ENCODE data around the gene ALPL.
"Not testable (repeated sequence)": the region's sequence is repeated elsewhere in the genome, so short reads cannot be mapped to it uniquely, and the experiment has no call there.

GRCh38 chr1:21465127-21465526 is 44.1 kb upstream of the ALPL start:
- not testable (repeated sequence) for TF ChIP-seq CTCF, POLR2A (IDR thresholded peaks at IDR 0.05)

All from prostate gland (tissue), 2 donors.